ENCODE data around the gene JMJD8. TPM values are rescaled to one million over a fixed set of nuclear protein-coding genes. Genes with fewer than 3 reads are reported as not detected.
A peak's percentile ranks its signal among the peaks of the same experiment; 100 is the strongest.

The JMJD8 gene
- total and polyA plus RNA-seq, 2 experiments from 2014 or later: 48.5 to 82.5 TPM

GRCh38 chr16:718922-719321, 34.8 kb upstream of the JMJD8 start:
- Histone ChIP-seq H3K27me3 (ENCODE audit: insufficient read depth) (peaks cover 34% of the 10 kb centered on the region), H3K4me2 (no peak overlapping the region), H3K4me1 (ENCODE audit: insufficient read depth) (peaks cover 12% of the 10 kb centered on the region; the same call in 1 of the 2 replicates), H3K27ac (ENCODE audit: low read depth) (no peak overlapping the region), H3K79me2 (replicated peaks; ENCODE audit: insufficient read depth) (no peaks in the 10 kb centered on the region), H3K36me3 (ENCODE audit: insufficient read depth) (no peaks in the 10 kb centered on the region), H2AFZ (no peak overlapping the region), H3F3A (replicated peaks; ENCODE audit: low read depth) (no peaks in the 10 kb centered on the region), H4K20me1 (replicated peaks; ENCODE audit: insufficient read depth) (no peaks in the 10 kb centered on the region), H3K9me2 (ENCODE audit: insufficient read depth) (no peaks in the 10 kb centered on the region), H3K4me3 (no peak overlapping the region)
- no peak for ATAC-seq
- Mint-ChIP-seq H3K4me1 (peaks cover 13% of the 10 kb centered on the region; the same call in 2 of the 3 replicates), H3K9me3 (no peaks in the 10 kb centered on the region), H3K27ac (0 out of 2 replicates have a peak overlapping the region, but pooled peaks have one; percentile 38), H3K4me3 (peak overlapping the region; percentile 51), H3K27me3 (ENCODE audit: insufficient read depth, low read depth, poor library complexity) (peaks cover 31% of the 10 kb centered on the region), H3K36me3 (ENCODE audit: low read depth) (no peaks in the 10 kb centered on the region)
- no peak for DNase-seq (ENCODE audit: low spot score)
- TF ChIP-seq REST (IDR thresholded peaks at IDR 0.05; ENCODE audit: unreplicated experiment) (no peak), STAT1 (IDR thresholded peaks at IDR 0.05; ENCODE audit: unreplicated experiment) (no peak), ZNF331 (CRISPR knock-in tag; IDR thresholded peaks at IDR 0.05; ENCODE audit: low read depth) (no peak), ZNF462 (CRISPR knock-in tag; IDR thresholded peaks at IDR 0.05) (no peak), NANOG (IDR thresholded peaks at IDR 0.05; ENCODE audit: borderline replicate concordance) (no peak), CTCF (conservative IDR thresholded peaks at IDR 0.05; ENCODE audit: low read depth in 2 of 2) (no peak), JUNB (IDR thresholded peaks at IDR 0.05; ENCODE audit: unreplicated experiment) (no peak), EZH2 (IDR thresholded peaks at IDR 0.05; ENCODE audit: low read depth, unreplicated experiment) (no peak), ETS1 (IDR thresholded peaks at IDR 0.05) (no peak), ZNF114 (CRISPR knock-in tag; IDR thresholded peaks at IDR 0.05) (no peak), POLR2AphosphoS5 (IDR thresholded peaks at IDR 0.05; ENCODE audit: low read depth) (no peak), EZH2phosphoT487 (IDR thresholded peaks at IDR 0.05; ENCODE audit: unreplicated experiment) (no peak)
